ENCODE measurements around the gene PPM1B. TPM values are rescaled to one million over a fixed set of nuclear protein-coding genes. Genes with fewer than 3 reads are reported as not detected.

Gene PPM1B
- total and polyA plus RNA-seq, 10 of the 15 experiments (the other 5 are each of a cell fraction or from before 2014, with no cell fraction given), result 12.5 to 53.4 (median 33.7) TPM

- TF ChIP-seq CEBPB (IDR thresholded peaks at IDR 0.05; ENCODE audit: borderline replicate concordance in 1 of 2, low read depth in 2 of 2, low read length in 2 of 2) (no peak), USF2 (IDR thresholded peaks at IDR 0.05; ENCODE audit: borderline replicate concordance, low read depth, low read length) (no peak), YBX1 (IDR thresholded peaks at IDR 0.05) (no peak), SREBF2 (IDR thresholded peaks at IDR 0.05; ENCODE audit: low read length) (no peak), CHD1 (IDR thresholded peaks at IDR 0.05; ENCODE audit: low read depth, low read length) (no peak), SIX5 (IDR thresholded peaks at IDR 0.05; ENCODE audit: low read depth, low read length, severe bottlenecking) (peak; percentile 9), CHD2 (IDR thresholded peaks at IDR 0.05; ENCODE audit: borderline replicate concordance, low read depth, low read length) (peak; percentile 88), YY1 (IDR thresholded peaks at IDR 0.05; ENCODE audit: low read depth, low read length) (peak; percentile 69; the same call in 1 of the 2 replicates), IRF3 (IDR thresholded peaks at IDR 0.05) (peak; percentile 94), NR2C2 (IDR thresholded peaks at IDR 0.05; ENCODE audit: borderline replicate concordance, control insufficient read depth, insufficient read length, low read depth) (no peak), NFIC (IDR thresholded peaks at IDR 0.05; ENCODE audit: low read depth, low read length) (no peak), HDAC2 (IDR thresholded peaks at IDR 0.05) (no peak), CBX3 (IDR thresholded peaks at IDR 0.05; ENCODE audit: borderline replicate concordance, low read depth) (no peak), ELK1 (IDR thresholded peaks at IDR 0.05; ENCODE audit: low read depth, low read length) (0 out of 2 replicates have a peak, but pooled peaks have one; percentile 1), CBFB (IDR thresholded peaks at IDR 0.05; ENCODE audit: low read depth) (no peak), TCF7 (IDR thresholded peaks at IDR 0.05; ENCODE audit: borderline replicate concordance) (no peak), CBX5 (IDR thresholded peaks at IDR 0.05; ENCODE audit: low read depth) (no peak), EED (IDR thresholded peaks at IDR 0.05; ENCODE audit: low read depth) (peak; percentile 52; the same call in 1 of the 2 replicates)
- TF ChIP-seq, protein P1, sequence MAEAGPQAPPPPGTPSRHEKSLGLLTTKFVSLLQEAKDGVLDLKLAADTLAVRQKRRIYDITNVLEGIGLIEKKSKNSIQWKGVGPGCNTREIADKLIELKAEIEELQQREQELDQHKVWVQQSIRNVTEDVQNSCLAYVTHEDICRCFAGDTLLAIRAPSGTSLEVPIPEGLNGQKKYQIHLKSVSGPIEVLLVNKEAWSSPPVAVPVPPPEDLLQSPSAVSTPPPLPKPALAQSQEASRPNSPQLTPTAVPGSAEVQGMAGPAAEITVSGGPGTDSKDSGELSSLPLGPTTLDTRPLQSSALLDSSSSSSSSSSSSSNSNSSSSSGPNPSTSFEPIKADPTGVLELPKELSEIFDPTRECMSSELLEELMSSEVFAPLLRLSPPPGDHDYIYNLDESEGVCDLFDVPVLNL (IDR thresholded peaks at IDR 0.05; ENCODE audit: low read depth, low read length), result peak; percentile 83
- TF ChIP-seq, protein P2, sequence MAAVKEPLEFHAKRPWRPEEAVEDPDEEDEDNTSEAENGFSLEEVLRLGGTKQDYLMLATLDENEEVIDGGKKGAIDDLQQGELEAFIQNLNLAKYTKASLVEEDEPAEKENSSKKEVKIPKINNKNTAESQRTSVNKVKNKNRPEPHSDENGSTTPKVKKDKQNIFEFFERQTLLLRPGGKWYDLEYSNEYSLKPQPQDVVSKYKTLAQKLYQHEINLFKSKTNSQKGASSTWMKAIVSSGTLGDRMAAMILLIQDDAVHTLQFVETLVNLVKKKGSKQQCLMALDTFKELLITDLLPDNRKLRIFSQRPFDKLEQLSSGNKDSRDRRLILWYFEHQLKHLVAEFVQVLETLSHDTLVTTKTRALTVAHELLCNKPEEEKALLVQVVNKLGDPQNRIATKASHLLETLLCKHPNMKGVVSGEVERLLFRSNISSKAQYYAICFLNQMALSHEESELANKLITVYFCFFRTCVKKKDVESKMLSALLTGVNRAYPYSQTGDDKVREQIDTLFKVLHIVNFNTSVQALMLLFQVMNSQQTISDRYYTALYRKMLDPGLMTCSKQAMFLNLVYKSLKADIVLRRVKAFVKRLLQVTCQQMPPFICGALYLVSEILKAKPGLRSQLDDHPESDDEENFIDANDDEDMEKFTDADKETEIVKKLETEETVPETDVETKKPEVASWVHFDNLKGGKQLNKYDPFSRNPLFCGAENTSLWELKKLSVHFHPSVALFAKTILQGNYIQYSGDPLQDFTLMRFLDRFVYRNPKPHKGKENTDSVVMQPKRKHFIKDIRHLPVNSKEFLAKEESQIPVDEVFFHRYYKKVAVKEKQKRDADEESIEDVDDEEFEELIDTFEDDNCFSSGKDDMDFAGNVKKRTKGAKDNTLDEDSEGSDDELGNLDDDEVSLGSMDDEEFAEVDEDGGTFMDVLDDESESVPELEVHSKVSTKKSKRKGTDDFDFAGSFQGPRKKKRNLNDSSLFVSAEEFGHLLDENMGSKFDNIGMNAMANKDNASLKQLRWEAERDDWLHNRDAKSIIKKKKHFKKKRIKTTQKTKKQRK (IDR thresholded peaks at IDR 0.05; ENCODE audit: low read depth, low read length), result peak; percentile 91
These were observed 581 bp upstream of the PPM1B start (continued) for GRCh38 chr2:44167908-44168680.

Measured in GM12878 (cell line).